Hepatocyte (in vitro differentiated cells): Measurements from ENCODE around the gene NCR3LG1.

Experiments used
- CTCF ChIP-seq: fragments of 200-600 bp; sonication (generic); IDR thresholded peaks from 2 replicates; pipeline ENCODE4 v1.5.1; 2016; ENCODE audit warnings: antibody characterized with exemption, mild to moderate bottlenecking; ENCODE audit not compliant: poor library complexity
- EZH2 ChIP-seq: fragments of 200-600 bp; sonication (generic); IDR thresholded peaks from 2 replicates; pipeline ENCODE4 v1.6.1; 2016; ENCODE audit warnings: antibody characterized with exemption, mild to moderate bottlenecking, borderline replicate concordance

GRCh38 chr11:17410606-17411379, 59.2 kb downstream of the NCR3LG1 start:
- TF ChIP-seq CTCF = no peak
- TF ChIP-seq EZH2 = no peak
